IMR-90 (cell line): ENCODE results near the gene SLF2. TPM values are rescaled to one million over a fixed set of nuclear protein-coding genes. Genes with fewer than 3 reads are reported as not detected.

Experiments used
- ATAC-seq: fragments of 200-7000 bp; cut with Tn5 transposase; 2 replicates; pipeline ENCODE4 v1.9.1; 2020; ENCODE audit warnings: low read depth, mild to moderate bottlenecking, moderate library complexity
- BruUV-seq: library from RNA; stranded (reverse); fragments of 400-500 nt; replicated peaks from 2 replicates; lab custom pipeline; 2021; lab: Mats Ljungman, UMichigan
- CTCF ChIA-PET: fragments of 300-600 bp; formaldehyde crosslinking; extraction: SDS; loops from one replicate; lab custom pipeline; 2021; ENCODE audit warnings: antibody characterized with exemption; lab: Yijun Ruan, JAX
- POLR2A ChIA-PET: fragments of 300-600 bp; sonication (Branson Sonifier 250); formaldehyde crosslinking; loops from one replicate; lab custom pipeline; 2022; ENCODE audit warnings: antibody characterized with exemption; ENCODE audit not compliant: unreplicated experiment; lab: Charles Lee
- DNase-seq: peaks from one replicate; pipeline ENCODE4 v3.0.0; 2013
- H2AFZ ChIP-seq: replicated peaks from 2 replicates; pipeline ENCODE3; 2013; ENCODE audit warnings: low read length, mild to moderate bottlenecking; ENCODE audit not compliant: poor library complexity
- H2AK5ac ChIP-seq: 2 replicates; pipeline ENCODE4 v1.6.1; 2013; ENCODE audit warnings: low read depth, low read length, inconsistent platforms
- H2AK9ac ChIP-seq: replicated peaks from 2 replicates; pipeline ENCODE3; 2013; ENCODE audit warnings: mild to moderate bottlenecking, low read depth, low read length, moderate library complexity; ENCODE audit not compliant: poor library complexity
- H2BK120ac ChIP-seq: 2 replicates; pipeline ENCODE4 v1.6.1; 2013; ENCODE audit warnings: low read depth, low read length, inconsistent platforms
- H2BK15ac ChIP-seq: 3 replicates; pipeline ENCODE4 v1.6.1; 2013; ENCODE audit warnings: low read depth, low read length, inconsistent platforms
- H2BK20ac ChIP-seq: 2 replicates; pipeline ENCODE4 v1.6.1; 2013; ENCODE audit warnings: low read depth, mild to moderate bottlenecking, inconsistent platforms, low read length, moderate library complexity
- H2BK5ac ChIP-seq: 2 replicates; pipeline ENCODE4 v1.6.1; 2013; ENCODE audit warnings: mild to moderate bottlenecking, low read depth, low read length, inconsistent platforms; ENCODE audit not compliant: poor library complexity, severe bottlenecking
- H3K14ac ChIP-seq: replicated peaks from 2 replicates; pipeline ENCODE4 v1.6.1; 2013; ENCODE audit warnings: low read depth, low read length, inconsistent platforms
- H3K18ac ChIP-seq: 2 replicates; pipeline ENCODE4 v1.6.1; 2013; ENCODE audit warnings: low read depth, low read length, control low read depth
- H3K23ac ChIP-seq: 2 replicates; pipeline ENCODE4 v1.6.1; 2013; ENCODE audit warnings: low read depth, low read length, inconsistent platforms
- H3K27ac ChIP-seq: 2 replicates; pipeline ENCODE4 v1.5.1; 2013; ENCODE audit warnings: mild to moderate bottlenecking, control low read depth, low read length; ENCODE audit not compliant: insufficient read depth
- H3K27me3 ChIP-seq: 2 replicates; pipeline ENCODE4 v1.6.1; 2013; ENCODE audit warnings: low read length; ENCODE audit not compliant: control insufficient read depth, insufficient read depth
- H3K36me3 ChIP-seq: 2 replicates; pipeline ENCODE4 v1.6.1; 2013; ENCODE audit warnings: low read length, mixed read lengths; ENCODE audit not compliant: control insufficient read depth, insufficient read depth
- H3K4ac ChIP-seq: 2 replicates; pipeline ENCODE4 v1.6.1; 2013; ENCODE audit warnings: low read depth, low read length, inconsistent platforms
- H3K4me1 ChIP-seq: 2 replicates; pipeline ENCODE4 v1.6.1; 2013; ENCODE audit warnings: low read length, mixed read lengths; ENCODE audit not compliant: control insufficient read depth, insufficient read depth
- H3K4me2 ChIP-seq: 2 replicates; pipeline ENCODE4 v1.6.1; 2013; ENCODE audit warnings: low read depth, mild to moderate bottlenecking, control low read depth, low read length, moderate library complexity
- H3K4me3 ChIP-seq: 2 replicates; pipeline ENCODE4 v1.5.1; 2013; ENCODE audit warnings: low read depth, mild to moderate bottlenecking, control low read depth, low read length, moderate library complexity; ENCODE audit not compliant: insufficient read depth
- H3K56ac ChIP-seq: 2 replicates; pipeline ENCODE4 v1.6.1; 2013; ENCODE audit warnings: low read length, inconsistent platforms; ENCODE audit not compliant: insufficient read depth; ENCODE audit errors: extremely low read depth
- H3K79me1 ChIP-seq, 2 experiments: 2 replicates each; pipeline ENCODE4 v1.6.1; 2013; ENCODE audit warnings: low read length in 2 of 2, inconsistent platforms in 1 of 2, low read depth in 1 of 2
- H3K9ac ChIP-seq: 2 replicates; pipeline ENCODE4 v1.6.1; 2013; ENCODE audit warnings: low read depth, low read length, control low read depth
- H3K9me1 ChIP-seq: 2 replicates; pipeline ENCODE4 v1.6.1; 2013; ENCODE audit warnings: low read length, inconsistent platforms; ENCODE audit not compliant: insufficient read depth
- H3K9me3 ChIP-seq: 2 replicates; pipeline ENCODE4 v1.6.1; 2013; ENCODE audit warnings: low read length; ENCODE audit not compliant: control insufficient read depth, insufficient read depth
- H4K20me1 ChIP-seq: 2 replicates; pipeline ENCODE4 v1.6.1; 2013; ENCODE audit warnings: low read length, inconsistent platforms; ENCODE audit not compliant: insufficient read depth
- H4K5ac ChIP-seq: 2 replicates; pipeline ENCODE4 v1.6.1; 2013; ENCODE audit warnings: mild to moderate bottlenecking, low read depth, low read length, control low read depth
- H4K8ac ChIP-seq, 2 experiments: 2 replicates each; pipeline ENCODE4 v1.6.1; 2013; ENCODE audit warnings: low read depth in 2 of 2, low read length in 2 of 2, control low read depth in 1 of 2, inconsistent platforms in 1 of 2
- H4K91ac ChIP-seq: 2 replicates; pipeline ENCODE4 v1.6.1; 2013; ENCODE audit warnings: low read depth, low read length, inconsistent platforms; ENCODE audit not compliant: insufficient read depth
- BHLHE40 ChIP-seq: fragments of 150-350 bp; IDR thresholded peaks from 2 replicates; pipeline ENCODE4 v1.6.1; 2016; ENCODE audit warnings: mild to moderate bottlenecking, low read depth, low read length
- CHD1 ChIP-seq: IDR thresholded peaks from 2 replicates; pipeline ENCODE4 v1.6.1; 2012; ENCODE audit warnings: low read depth, low read length, improper control_type of control experiment
- FOS ChIP-seq: fragments of 150-350 bp; IDR thresholded peaks from 2 replicates; pipeline ENCODE4 v1.6.1; 2016; ENCODE audit warnings: low read depth, low read length
- MAFK ChIP-seq: IDR thresholded peaks from 2 replicates; pipeline ENCODE4 v1.6.1; 2012; ENCODE audit warnings: low read depth, low read length, improper control_type of control experiment
- MAZ ChIP-seq: IDR thresholded peaks from 2 replicates; pipeline ENCODE4 v1.6.1; 2012; ENCODE audit warnings: low read depth, mild to moderate bottlenecking, low read length, improper control_type of control experiment, moderate library complexity, borderline replicate concordance
- MXI1 ChIP-seq: IDR thresholded peaks from 2 replicates; pipeline ENCODE4 v1.6.1; 2012; ENCODE audit warnings: low read depth, mild to moderate bottlenecking, low read length, moderate library complexity, borderline replicate concordance
- NFE2L2 ChIP-seq: fragments of 150-350 bp; IDR thresholded peaks from 2 replicates; pipeline ENCODE4 v1.6.1; 2016; ENCODE audit warnings: low read depth, mild to moderate bottlenecking, low read length
- POLR2A ChIP-seq: IDR thresholded peaks from 2 replicates; pipeline ENCODE4 v1.6.1; 2012; ENCODE audit warnings: mild to moderate bottlenecking, low read depth, low read length
- RCOR1 ChIP-seq: IDR thresholded peaks from 2 replicates; pipeline ENCODE4 v1.6.1; 2012; ENCODE audit warnings: mild to moderate bottlenecking, low read length, improper control_type of control experiment; ENCODE audit not compliant: insufficient replicate concordance
- RFX5 ChIP-seq: IDR thresholded peaks from 2 replicates; pipeline ENCODE4 v1.8.0; 2012; ENCODE audit warnings: low read depth, mild to moderate bottlenecking, low read length, moderate library complexity
- SMC3 ChIP-seq: fragments of 150-350 bp; IDR thresholded peaks from 2 replicates; pipeline ENCODE4 v1.6.1; 2016; ENCODE audit warnings: low read depth, mild to moderate bottlenecking, antibody characterized with exemption, low read length, moderate library complexity
- WGBS, 2 experiments: methylation state at CpG; one replicate each; pipeline versions ENCODE4 v1.1.5 to v1.1.7; 2013; ENCODE audit warnings: missing lambda C conversion rate in 2 of 2; ENCODE audit not compliant: insufficient read length in 1 of 2; ENCODE audit errors: extremely low coverage in 2 of 2; 5-methylcytosine and 5-hydroxymethylcytosine counted together
- dilution Hi-C: fragments of 300-500 bp; cut with HindIII; formaldehyde crosslinking; loops from one replicate; pipeline ENCODE4 v1.14.3; 2018; ENCODE audit warnings: low sequenced_read_pairs; ENCODE audit not compliant: unreplicated experiment
- in situ Hi-C: fragments of 300-500 bp; cut with MboI; formaldehyde crosslinking; loops from 3 replicates; pipeline ENCODE4 v1.14.3; 2019; ENCODE audit warnings: low sequenced_read_pairs, inconsistent platforms, mixed read lengths
- intact Hi-C: fragments of 100-400 bp; cut with micrococcal nuclease; formaldehyde crosslinking; loops from 2 replicates; pipeline ENCODE4 v1.10.0; 2022
- polyA plus RNA-seq, 3 experiments: library from polyadenylated mRNA; depleted of rRNA; stranded (reverse); fragments of >200 nt; gene quantifications; 2 replicates each; pipeline ENCODE4 v1.2.3, GENCODE V29; 2012; ENCODE audit warnings: low replicate concordance in 1 of 3
- total RNA-seq: library from RNA; depleted of rRNA; stranded (reverse); fragments of >200 nt; gene quantifications from 2 replicates; pipeline ENCODE4 v1.2.3, GENCODE V29; 2012
- TF ChIP-seq, protein P1 (sequence below): conservative IDR thresholded peaks from 2 replicates; pipeline ENCODE4 v1.5.1; 2012; ENCODE audit warnings: mild to moderate bottlenecking, low read depth, low read length, improper control_type of control experiment
- TF ChIP-seq, protein P2 (sequence below): fragments of 150-350 bp; IDR thresholded peaks from 2 replicates; pipeline ENCODE4 v1.6.1; 2017; ENCODE audit warnings: mild to moderate bottlenecking, antibody characterized with exemption, low read length, low read depth
- TF ChIP-seq, protein P3 (sequence below): fragments of 150-350 bp; IDR thresholded peaks from 2 replicates; pipeline ENCODE4 v1.6.1; 2016; ENCODE audit warnings: low read depth, mild to moderate bottlenecking, low read length, moderate library complexity, borderline replicate concordance

Gene SLF2
- total and polyA plus RNA-seq, 2 of the 4 experiments (the other 2 are of a cell fraction), result 8.5 to 21.7 TPM

DNA sequence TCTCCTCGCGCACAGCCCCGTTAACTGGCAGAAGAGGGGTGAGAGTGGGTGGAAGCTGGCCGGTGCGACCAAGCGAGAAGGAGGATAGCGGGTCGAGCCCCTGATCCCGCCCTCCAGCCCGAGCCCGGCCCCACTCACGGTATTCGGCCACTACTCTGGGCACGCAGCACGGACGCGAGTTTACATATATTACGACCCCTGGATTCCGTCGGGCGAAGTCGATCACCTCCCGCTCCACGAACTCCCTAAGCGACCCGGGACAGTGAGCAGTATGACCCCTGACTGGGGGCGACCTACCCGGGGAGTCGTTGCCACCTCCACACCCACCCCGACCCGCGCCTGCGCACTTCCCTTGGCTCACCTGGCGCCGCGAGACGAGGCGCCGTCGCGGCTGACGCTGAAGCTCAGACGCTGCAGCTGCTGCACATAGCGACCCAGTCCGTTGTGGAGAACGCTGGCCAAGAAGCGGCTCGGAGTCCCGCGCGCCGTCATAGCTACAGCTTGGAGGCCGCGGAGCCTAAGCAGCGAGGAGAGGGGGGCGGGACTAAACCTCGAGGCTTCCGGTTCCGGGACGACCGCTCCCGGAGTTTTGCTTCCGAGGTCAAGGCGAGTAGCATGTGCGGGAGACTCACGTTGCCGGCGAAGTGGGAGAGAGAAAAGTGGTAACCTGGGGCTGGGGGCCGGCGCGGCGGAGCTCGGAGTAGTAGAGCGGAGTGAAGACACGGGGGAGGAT, 74.4 kb downstream of the SLF2 start, which contains the start of the genes MRPL43 and TWNK:
Gene MRPL43, minus strand, starts transcription at position 546 of the 733 bp plus-strand sequence. Its CDS starts 54 bp downstream, at position 492.
Gene TWNK, plus strand, starts transcription at position 592 of the 733 bp plus-strand sequence. CDS start 668 bp downstream, outside the sequence.
- H3K4me2 ChIP-seq, result peak within 1 kb of the TSS; percentile 99
- H3K36me3 ChIP-seq, result peaks cover 31% of the 10 kb centered on the region
- 0 out of 3 replicates have a peak within 1 kb of the TSS, but pooled peaks have one; percentile 51 for H2BK15ac ChIP-seq
- no TSS peak for BruUV-seq
- DNase-seq (peak; percentile 64), ATAC-seq (peak; percentile 94)
- peak within 1 kb of the TSS; percentile 84; the same call in 1 of the 2 replicates for H2BK20ac ChIP-seq
- H3K79me1 ChIP-seq, result peaks cover 60 to 67% of the 10 kb centered on the region in 2 experiments
- H4K8ac ChIP-seq, result peak within 1 kb of the TSS; percentile 95 to 100
- peak within 1 kb of the TSS; percentile 98 for H2AK9ac ChIP-seq
- intact Hi-C loops (no loop called here), dilution Hi-C loops (no loop called here), in situ Hi-C loops (no loop called here)
- H2BK5ac ChIP-seq, result peak within 1 kb of the TSS; percentile 96
- peak within 1 kb of the TSS; percentile 87 for H3K56ac ChIP-seq
- POLR2A ChIA-PET, result no interaction called here
- peaks cover 8% of the 10 kb centered on the region; the same call in 1 of the 2 replicates for H3K4me1 ChIP-seq
- H4K91ac ChIP-seq, result peak within 1 kb of the TSS; percentile 95
- WGBS, 2 experiments, result 1% methylated on average over 60 of the region's 75 CpGs; no CpG with 5 or more reads in 1 of the 2 experiments
- peak within 1 kb of the TSS; percentile 87 for H2BK120ac ChIP-seq
- peak within 1 kb of the TSS; percentile 97 for H3K9ac ChIP-seq
- no peaks in the 10 kb centered on the region for H3K9me3 ChIP-seq
- H3K27ac ChIP-seq, result peak within 1 kb of the TSS; percentile 98
- H4K5ac ChIP-seq, result peak within 1 kb of the TSS; percentile 96
- CTCF ChIA-PET, result interaction anchor here (1.5 kb wide), 1 partner anchor 28 kb away, joined by 3 read pairs; no protein-coding TSS in a partner anchor
- H2AK5ac ChIP-seq, result peak within 1 kb of the TSS; percentile 88
- H3K4ac ChIP-seq, result peak within 1 kb of the TSS; percentile 99
- H3K4me3 ChIP-seq, result peak within 1 kb of the TSS; percentile 90
- peak within 1 kb of the TSS; percentile 99 for H3K14ac ChIP-seq
- H3K23ac ChIP-seq, result peak within 1 kb of the TSS; percentile 94
- H4K20me1 ChIP-seq, result 0 out of 2 replicates have a peak, but pooled peaks cover 3% of the 10 kb centered on the region
- peak within 1 kb of the TSS; percentile 89; the same call in 1 of the 2 replicates for H3K18ac ChIP-seq
- no peaks in the 10 kb centered on the region for H3K27me3 ChIP-seq
- peak within 1 kb of the TSS; percentile 99 for H2AFZ ChIP-seq
- H3K9me1 ChIP-seq, result peaks cover 9% of the 10 kb centered on the region
- TF ChIP-seq RFX5 (no peak), CHD1 (no peak), NFE2L2 (no peak), BHLHE40 (no peak), MXI1 (peak; percentile 99), SMC3 (no peak), RCOR1 (no peak), POLR2A (no peak; the same call in 1 of the 2 replicates), MAZ (peak; percentile 8; the same call in 1 of the 2 replicates), FOS (no peak), MAFK (no peak)
- TF ChIP-seq, protein P1, sequence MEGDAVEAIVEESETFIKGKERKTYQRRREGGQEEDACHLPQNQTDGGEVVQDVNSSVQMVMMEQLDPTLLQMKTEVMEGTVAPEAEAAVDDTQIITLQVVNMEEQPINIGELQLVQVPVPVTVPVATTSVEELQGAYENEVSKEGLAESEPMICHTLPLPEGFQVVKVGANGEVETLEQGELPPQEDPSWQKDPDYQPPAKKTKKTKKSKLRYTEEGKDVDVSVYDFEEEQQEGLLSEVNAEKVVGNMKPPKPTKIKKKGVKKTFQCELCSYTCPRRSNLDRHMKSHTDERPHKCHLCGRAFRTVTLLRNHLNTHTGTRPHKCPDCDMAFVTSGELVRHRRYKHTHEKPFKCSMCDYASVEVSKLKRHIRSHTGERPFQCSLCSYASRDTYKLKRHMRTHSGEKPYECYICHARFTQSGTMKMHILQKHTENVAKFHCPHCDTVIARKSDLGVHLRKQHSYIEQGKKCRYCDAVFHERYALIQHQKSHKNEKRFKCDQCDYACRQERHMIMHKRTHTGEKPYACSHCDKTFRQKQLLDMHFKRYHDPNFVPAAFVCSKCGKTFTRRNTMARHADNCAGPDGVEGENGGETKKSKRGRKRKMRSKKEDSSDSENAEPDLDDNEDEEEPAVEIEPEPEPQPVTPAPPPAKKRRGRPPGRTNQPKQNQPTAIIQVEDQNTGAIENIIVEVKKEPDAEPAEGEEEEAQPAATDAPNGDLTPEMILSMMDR, result no peak
- TF ChIP-seq, protein P2, sequence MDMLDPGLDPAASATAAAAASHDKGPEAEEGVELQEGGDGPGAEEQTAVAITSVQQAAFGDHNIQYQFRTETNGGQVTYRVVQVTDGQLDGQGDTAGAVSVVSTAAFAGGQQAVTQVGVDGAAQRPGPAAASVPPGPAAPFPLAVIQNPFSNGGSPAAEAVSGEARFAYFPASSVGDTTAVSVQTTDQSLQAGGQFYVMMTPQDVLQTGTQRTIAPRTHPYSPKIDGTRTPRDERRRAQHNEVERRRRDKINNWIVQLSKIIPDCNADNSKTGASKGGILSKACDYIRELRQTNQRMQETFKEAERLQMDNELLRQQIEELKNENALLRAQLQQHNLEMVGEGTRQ, result peak; percentile 1; the same call in 1 of the 2 replicates
- TF ChIP-seq, protein P3, sequence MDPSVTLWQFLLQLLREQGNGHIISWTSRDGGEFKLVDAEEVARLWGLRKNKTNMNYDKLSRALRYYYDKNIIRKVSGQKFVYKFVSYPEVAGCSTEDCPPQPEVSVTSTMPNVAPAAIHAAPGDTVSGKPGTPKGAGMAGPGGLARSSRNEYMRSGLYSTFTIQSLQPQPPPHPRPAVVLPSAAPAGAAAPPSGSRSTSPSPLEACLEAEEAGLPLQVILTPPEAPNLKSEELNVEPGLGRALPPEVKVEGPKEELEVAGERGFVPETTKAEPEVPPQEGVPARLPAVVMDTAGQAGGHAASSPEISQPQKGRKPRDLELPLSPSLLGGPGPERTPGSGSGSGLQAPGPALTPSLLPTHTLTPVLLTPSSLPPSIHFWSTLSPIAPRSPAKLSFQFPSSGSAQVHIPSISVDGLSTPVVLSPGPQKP, result no peak
